OCI-LY7 (cell line): Measurements from ENCODE around the gene EXOC4.

Experiments
- CTCF ChIP-seq: fragments of 200-600 bp; sonication (generic); conservative IDR thresholded peaks from 2 replicates; pipeline ENCODE4 v1.5.1; 2014; ENCODE audit warnings: mild to moderate bottlenecking, antibody characterized with exemption, low read length, moderate library complexity, mixed read lengths
- EZH2phosphoT487 ChIP-seq: fragments of 200-600 bp; sonication (generic); IDR thresholded peaks from 2 replicates; pipeline ENCODE4 v1.6.1; 2018; ENCODE audit warnings: low read depth, borderline replicate concordance, mild to moderate bottlenecking, mixed run types, antibody characterized with exemption, low read length, moderate library complexity, mixed read lengths

- no peak for TF ChIP-seq CTCF
- no peak for TF ChIP-seq EZH2phosphoT487
Observed at GRCh38 chr7:133786401-133786937, 533.6 kb downstream of the EXOC4 start.
